EH (cell line): Measurements from ENCODE around the gene CETN1.
A peak's percentile ranks its signal among the peaks of the same experiment; 100 is the strongest.

Experiments used
- DNase-seq: peaks from one replicate; pipeline ENCODE4 v3.0.0-alpha.2; 2015; ENCODE audit warnings: low read depth

The CETN1 gene

DNA sequence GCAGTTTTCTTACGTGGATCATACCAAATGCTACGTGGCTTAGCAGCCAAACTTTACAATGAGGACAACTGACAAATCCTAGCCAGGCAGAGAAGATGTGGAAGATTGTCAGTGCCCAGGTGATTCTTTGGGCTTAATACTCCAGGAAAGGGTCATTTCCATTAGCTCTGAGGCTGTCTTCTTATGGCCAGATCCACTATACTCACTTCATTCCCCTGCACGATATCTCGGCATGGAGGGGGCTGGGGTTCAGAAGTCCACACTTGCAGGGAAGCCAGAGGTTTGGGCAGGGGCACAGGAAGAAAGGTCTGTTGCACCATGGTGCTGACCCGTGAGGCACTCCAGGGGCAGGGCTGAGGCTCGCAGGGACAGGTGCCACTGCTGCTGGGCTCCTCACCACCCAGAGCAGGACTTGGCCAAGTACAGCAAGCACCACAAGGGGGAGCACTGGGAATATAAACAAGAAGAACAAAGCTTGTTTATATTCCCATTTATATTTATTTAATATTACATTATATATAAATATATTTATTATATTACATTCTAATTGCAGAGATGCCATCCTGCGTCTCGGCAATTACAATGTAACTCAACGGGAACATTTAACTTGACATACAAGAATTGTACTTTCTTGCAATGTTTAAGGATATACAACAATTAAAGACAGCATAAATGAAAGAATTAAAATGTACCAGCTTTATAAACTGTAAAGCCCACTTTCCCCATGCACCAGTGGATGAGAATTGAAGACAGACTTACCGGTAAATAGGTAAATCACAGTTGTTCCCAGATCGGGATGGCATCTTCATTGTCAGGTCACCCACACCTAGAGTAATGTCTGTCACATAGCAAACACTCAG lies 43.8 kb downstream of the CETN1 start:
- peak; percentile 65 for DNase-seq

DNA sequence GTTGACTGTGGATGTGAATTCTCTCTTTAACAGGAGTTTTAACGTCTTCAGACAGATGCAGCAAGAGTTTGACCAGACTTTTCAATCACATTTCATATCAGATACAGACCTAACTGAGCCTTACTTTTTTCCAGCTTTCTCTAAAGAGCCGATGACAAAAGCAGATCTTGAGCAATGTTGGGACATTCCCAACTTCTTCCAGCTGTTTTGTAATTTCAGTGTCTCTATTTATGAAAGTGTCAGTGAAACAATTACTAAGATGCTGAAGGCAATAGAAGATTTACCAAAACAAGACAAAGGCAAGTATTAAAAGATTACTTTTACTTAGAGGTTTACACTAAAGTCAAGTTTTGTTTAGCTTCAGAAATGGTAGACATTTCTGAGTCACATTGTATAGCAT lies 47.1 kb downstream of the CETN1 start:
- no peak for DNase-seq

DNA sequence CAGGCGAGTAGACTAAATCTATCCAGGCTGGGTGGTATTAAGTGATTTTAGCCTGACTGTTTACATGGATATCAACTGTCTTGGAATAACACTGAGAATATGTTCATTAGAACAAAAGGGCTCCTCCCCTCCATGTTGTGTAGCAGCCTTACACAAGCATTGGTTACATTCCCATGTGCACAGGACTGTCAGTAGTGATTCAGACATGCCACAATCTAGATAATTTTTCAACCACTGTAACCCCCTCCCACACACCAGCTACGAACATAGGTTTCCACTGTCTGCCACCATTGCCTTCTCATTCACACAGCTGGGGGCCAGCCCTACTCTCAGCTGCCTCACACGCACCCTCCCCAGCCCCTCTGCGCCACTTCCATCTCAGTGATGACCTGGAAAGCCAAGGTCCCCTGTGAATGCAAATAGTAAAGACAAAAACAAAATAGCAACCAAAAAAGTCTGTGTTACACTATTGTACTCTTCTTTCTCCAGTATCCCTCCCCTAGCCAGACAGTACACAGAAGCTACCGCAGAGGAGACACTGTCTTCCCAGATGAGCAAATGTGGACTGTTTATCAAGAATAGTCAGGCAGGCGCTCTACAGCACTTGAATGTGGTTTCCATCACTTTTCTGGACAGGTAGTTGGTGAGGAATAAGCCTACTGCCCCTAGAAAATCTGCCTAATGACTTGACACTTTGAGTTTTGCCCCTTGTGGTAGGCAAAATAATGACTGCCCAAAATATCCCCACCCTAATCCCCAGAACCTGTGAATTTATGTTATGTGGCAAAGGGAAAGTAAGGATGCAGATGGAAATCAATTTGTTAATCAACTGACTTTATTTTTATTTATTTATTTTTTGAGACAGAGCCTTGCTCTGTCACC lies 49.3 kb downstream of the CETN1 start:
- no peak for DNase-seq

DNA sequence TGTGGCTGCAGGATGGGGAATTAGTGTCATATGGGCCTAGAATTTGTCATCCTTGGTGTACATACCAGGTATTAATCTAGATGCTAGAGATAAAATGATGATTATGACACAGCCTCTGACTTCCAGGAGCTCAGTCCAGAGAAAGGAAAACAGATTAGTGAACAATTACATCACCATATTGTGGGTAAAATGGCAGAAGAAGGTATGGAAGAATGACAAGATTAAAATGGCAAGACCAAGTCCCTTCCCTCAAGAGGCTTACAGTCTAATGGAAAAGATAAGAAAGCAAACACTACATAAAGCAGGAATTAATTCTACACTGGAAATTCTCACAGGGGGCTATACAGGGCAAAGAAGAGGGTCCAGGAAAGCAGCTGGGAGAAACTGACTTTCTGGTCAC lies 51.4 kb downstream of the CETN1 start:
- no peak for DNase-seq
